ENCODE results near the gene NTF3.

DNA sequence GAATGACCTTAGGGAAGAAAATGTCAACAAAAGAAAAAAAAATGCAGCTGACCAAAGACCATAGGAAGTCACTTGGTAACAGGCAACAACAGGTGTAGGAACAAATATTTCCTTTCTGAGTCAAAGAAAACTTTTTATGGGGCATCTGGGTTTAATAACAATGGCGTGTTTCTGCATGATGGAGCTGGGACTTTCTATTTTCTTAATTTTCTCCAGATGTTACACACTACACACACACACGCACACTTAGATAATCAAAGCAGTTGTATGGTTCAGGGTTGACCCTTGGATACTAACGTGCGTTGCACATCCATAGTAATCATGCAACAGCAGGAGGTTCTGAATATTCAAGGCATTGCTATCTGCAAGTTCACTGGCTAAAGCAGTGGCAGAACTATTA, 47.9 kb upstream of the NTF3 start:
- TF ChIP-seq POLR2AphosphoS5 (IDR thresholded peaks at IDR 0.05; ENCODE audit: low read depth, low read length) = no peak
- TF ChIP-seq, protein P1, sequence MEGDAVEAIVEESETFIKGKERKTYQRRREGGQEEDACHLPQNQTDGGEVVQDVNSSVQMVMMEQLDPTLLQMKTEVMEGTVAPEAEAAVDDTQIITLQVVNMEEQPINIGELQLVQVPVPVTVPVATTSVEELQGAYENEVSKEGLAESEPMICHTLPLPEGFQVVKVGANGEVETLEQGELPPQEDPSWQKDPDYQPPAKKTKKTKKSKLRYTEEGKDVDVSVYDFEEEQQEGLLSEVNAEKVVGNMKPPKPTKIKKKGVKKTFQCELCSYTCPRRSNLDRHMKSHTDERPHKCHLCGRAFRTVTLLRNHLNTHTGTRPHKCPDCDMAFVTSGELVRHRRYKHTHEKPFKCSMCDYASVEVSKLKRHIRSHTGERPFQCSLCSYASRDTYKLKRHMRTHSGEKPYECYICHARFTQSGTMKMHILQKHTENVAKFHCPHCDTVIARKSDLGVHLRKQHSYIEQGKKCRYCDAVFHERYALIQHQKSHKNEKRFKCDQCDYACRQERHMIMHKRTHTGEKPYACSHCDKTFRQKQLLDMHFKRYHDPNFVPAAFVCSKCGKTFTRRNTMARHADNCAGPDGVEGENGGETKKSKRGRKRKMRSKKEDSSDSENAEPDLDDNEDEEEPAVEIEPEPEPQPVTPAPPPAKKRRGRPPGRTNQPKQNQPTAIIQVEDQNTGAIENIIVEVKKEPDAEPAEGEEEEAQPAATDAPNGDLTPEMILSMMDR (IDR thresholded peaks at IDR 0.05) = no peak
- TF ChIP-seq, protein P2, sequence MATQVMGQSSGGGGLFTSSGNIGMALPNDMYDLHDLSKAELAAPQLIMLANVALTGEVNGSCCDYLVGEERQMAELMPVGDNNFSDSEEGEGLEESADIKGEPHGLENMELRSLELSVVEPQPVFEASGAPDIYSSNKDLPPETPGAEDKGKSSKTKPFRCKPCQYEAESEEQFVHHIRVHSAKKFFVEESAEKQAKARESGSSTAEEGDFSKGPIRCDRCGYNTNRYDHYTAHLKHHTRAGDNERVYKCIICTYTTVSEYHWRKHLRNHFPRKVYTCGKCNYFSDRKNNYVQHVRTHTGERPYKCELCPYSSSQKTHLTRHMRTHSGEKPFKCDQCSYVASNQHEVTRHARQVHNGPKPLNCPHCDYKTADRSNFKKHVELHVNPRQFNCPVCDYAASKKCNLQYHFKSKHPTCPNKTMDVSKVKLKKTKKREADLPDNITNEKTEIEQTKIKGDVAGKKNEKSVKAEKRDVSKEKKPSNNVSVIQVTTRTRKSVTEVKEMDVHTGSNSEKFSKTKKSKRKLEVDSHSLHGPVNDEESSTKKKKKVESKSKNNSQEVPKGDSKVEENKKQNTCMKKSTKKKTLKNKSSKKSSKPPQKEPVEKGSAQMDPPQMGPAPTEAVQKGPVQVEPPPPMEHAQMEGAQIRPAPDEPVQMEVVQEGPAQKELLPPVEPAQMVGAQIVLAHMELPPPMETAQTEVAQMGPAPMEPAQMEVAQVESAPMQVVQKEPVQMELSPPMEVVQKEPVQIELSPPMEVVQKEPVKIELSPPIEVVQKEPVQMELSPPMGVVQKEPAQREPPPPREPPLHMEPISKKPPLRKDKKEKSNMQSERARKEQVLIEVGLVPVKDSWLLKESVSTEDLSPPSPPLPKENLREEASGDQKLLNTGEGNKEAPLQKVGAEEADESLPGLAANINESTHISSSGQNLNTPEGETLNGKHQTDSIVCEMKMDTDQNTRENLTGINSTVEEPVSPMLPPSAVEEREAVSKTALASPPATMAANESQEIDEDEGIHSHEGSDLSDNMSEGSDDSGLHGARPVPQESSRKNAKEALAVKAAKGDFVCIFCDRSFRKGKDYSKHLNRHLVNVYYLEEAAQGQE (IDR thresholded peaks at IDR 0.05; ENCODE audit: insufficient read depth in 1 of 2, low read depth in 2 of 2, low read length in 1 of 2) = no peak
- TF ChIP-seq SIN3A (IDR thresholded peaks at IDR 0.05; ENCODE audit: borderline replicate concordance, insufficient read depth, low read depth, low read length) = no peak
- no peak for TF ChIP-seq TCF7L2 (IDR thresholded peaks at IDR 0.05; ENCODE audit: low read depth, low read length)

All from Panc1 (cell line).